ENCODE results near the gene PLB1.
A peak's percentile ranks its signal among the peaks of the same experiment; 100 is the strongest.
"Not testable (repeated sequence)": the region's sequence is repeated elsewhere in the genome, so short reads cannot be mapped to it uniquely, and the experiment has no call there.

PLB1 gene

DNA sequence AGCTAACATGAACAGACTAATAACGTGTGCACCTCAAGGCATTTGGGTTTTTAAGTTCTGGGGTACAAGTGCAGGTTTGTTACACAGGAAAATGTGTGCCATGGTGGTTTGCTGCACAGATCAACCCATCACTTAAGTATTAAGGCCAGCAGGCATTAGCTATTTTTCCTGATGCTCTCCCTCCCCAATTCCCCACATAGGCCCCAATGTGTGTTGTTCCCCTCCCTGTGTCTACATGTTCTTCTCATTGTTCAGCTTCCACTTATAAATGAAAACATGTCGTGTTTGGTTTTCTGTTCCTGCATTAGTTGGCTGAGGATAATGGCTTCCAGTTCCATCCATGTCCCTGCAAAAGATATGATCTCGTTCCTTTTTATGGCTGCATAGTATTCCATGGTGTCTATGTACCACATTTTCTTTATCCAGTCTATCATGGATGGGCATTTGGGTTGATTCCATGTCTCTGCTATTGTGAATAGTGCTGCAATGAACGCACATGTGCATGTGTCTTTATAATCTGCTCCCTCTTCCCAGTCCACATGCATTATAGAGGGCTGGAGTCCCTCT lies 170.0 kb downstream of the PLB1 start:
- not testable (repeated sequence) for DNase-seq (ENCODE audit: low read depth, low spot score)

DNA sequence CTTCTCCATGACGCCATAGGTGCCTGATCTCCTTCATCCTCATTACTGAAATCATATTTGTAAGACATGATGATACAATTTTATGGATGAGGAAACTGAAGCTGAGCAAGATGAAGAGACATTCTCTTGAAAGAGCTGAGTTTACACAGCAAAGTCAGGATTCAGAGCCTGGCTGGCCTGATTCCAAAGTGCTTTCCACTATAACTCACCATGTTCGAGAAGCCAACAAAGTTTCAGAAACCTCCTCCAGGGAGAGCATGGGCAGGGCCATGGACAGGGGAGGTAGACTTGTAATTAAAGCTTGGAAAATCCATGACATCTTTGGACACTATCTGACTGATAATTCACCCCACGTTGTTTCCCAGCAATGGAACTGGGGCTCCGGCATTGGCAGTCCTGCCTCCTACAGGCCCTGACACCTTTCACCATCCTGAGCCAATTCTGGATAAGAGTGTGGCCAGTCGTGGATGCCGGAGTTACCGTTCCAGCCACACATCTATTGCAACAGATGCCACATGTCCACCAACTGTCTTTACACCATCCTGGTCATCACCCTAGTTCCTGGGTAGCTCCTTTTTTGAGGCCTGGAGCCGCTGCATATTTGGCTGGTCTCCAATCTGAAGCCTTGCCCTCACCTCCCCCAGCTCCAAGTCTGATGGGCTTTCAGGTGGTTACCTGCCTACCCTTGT lies 170.8 kb downstream of the PLB1 start:
- DNase-seq (ENCODE audit: low read depth, low spot score) = no peak

DNA sequence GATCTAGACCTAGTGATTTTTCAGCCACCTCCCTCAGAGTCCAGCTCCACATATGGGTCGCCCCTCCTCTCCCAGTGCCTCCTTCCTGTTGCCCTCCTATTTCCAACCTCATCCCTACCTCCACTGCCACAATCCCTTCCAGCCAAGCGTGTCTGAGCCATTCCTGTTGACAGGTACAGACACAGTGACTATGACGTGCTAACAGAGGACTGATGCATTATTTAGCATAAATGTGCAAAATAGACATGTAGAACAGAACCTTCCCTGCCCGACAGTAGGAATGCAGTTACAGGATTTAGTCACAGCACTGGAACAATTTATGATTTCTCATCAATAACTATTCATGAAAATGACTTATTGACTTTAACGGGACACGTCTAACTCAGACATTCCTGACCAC lies 171.4 kb downstream of the PLB1 start:
- no peak for DNase-seq (ENCODE audit: low read depth, low spot score)

DNA sequence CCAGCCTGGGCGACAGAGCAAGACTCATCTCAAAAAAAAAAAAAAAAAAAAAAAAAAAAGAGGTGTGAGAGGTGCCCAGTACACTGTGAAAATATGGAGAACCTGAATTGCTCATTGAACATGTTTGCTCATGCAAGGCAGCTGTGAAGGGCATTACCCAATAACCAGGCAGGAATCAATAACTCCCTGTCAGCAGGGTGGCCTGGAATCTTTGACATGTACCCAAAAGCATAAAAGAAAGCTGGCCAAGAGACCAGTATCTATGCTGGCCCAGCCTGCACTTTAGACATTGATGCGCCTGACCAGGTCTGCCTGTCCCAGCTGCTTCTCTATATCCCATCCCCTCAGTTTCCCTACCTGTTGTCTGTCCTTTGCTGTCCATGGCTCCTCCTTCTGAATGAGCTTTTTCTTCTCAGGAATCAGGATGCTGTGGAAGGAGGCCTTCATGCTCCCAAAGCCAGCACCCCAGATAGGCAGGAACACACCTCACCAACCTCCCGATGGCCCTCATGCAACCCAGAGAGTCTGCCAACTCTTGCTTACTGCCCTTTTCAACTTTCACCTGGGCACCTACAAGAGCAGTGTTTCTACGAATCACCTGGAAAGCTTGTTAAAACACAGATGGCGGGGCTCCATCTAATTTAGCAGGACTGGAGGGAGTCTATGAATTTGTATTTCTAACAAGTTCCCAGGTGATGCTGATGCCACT lies 172.4 kb downstream of the PLB1 start:
- DNase-seq (ENCODE audit: low read depth, low spot score) = no peak

DNA sequence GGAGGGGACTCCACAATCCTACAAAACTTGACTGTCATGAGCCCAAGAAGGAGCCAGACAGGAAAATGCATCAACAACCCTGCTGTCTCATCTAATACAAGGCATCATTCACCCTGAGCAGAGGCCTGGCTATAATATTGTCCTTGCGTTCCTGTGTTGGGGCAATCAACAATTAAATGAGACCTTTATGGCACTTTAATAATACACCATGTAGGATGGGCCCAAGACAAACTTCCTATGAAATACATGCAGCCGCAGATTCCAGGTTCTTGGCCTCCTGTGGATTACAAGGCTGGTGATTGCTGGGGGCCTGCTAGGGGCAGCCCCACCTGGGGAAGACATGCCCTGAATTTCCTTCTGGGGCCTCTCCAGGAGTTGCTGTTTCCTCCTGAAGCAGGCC lies 173.0 kb downstream of the PLB1 start:
- no peak for DNase-seq (ENCODE audit: low read depth, low spot score)

DNA sequence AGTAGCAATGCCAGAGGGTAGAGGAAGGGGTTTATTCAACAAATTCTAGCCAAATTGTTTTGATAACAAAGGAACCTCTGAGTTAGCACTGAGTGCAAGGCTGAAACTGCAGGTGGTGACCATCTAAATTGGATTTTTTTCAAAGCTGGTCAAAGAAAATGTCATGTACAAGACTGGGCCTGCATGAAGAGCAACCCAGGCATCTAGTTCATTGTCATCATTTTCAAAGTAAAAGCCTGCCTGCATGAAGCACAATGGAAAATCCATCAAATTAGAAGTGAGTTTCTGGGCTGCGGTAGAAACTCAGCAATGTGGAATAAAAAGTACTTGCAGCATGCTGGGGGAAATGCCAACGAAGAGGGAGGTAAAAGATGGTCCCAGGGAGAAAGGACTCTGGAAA lies 175.0 kb downstream of the PLB1 start:
- DNase-seq (ENCODE audit: low read depth, low spot score) = no peak

DNA sequence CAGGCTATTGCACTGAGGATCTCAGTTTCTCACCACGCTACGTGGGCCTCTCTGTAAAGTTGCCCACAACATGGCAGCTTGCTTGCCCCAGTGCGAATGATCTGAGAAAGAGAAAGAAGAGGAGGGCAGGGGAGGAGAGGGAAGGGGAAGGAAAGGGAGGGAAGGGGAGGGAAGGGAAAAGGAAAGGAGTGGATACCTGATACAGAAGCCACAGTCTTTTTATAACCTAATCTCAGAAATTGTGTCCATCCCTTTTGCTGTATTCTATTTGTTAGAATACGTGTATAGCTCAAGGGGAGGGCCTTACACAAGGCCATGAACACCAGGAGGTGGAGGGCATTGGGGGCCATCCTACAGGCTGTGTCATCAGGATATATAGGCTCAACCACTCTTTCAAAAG lies 177.5 kb downstream of the PLB1 start:
- DNase-seq (ENCODE audit: low read depth, low spot score) = no peak

DNA sequence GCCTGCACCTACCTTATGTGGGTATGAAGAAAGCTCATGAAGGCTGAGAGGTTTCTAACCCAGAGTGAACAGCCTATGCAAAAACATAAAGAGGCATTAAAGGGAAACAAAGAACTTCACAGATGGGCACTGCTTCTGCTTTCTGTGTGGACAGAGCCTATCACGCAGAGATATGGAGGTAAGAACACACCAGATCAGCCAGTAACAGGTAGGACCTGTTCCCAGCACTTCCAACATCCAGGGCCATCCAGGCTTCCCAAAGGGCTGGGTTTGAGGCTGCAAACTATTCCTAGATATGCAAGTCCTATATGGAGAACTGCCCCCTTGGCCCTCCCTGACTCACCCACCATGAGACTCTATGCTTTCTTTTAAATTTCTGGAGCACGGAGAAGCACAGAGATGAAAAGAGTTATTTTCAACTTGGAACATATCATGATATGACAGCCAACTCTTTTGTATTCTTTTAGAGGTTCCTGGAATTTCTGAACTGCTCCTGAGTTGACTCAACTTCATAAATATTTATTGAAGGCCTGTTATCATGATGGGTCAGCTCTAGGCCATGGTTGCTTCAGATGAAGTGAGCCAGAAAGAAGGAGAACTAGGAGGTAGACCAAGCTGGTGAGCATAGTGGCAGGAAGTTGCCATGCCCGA lies 178.3 kb downstream of the PLB1 start:
- DNase-seq (ENCODE audit: low read depth, low spot score) = no peak

DNA sequence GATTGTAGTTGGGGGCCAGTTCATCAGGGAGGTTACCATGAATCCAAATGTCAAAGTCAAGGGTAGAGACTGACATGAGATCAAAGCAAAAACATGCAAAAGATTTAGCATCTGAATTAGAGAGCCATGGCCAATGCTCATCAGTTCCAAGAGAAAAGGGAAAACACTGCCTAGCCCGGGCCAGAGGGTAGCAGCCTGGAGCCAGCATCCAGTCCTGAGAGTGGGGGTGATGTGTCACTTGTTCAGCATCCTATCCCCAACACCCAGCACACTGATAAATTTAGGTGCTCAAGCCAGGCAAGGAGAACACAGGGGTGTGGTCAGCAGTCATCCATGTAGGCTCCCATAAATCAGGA lies 178.8 kb downstream of the PLB1 start:
- no peak for DNase-seq (ENCODE audit: low read depth, low spot score)

DNA sequence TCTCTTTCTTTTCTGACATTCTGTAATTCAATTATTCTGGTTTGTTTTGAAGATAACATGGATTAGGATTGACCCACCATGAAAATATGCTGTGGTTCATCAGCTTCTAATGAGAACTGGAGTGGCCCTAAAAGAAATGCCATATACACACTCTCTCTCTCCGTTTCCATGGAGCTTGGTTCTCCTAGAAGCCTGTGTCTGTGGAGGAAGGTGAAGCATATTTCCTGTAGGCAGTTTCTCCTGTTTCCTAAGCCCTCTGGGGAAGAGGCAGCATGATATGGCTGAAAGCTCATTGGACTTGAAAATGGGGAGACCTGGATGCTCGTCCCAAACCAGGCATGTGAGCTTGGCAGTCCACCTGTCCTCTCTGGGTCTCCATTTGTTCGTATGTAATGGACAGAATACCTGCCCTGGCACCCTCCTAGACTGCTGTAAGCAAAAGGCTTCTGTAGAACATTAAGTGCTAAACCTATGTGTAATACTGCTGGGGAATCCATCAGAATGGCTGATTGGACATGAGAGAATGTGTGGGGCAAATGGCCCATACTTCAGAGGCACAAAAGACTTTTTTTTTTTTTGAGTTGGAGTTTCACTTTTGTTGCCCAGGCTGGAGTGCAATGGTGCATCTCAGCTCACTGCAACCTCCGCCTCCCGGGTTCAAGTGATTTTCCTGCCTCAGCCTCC lies 180.4 kb downstream of the PLB1 start:
- DNase-seq (ENCODE audit: low read depth, low spot score) = no peak

DNA sequence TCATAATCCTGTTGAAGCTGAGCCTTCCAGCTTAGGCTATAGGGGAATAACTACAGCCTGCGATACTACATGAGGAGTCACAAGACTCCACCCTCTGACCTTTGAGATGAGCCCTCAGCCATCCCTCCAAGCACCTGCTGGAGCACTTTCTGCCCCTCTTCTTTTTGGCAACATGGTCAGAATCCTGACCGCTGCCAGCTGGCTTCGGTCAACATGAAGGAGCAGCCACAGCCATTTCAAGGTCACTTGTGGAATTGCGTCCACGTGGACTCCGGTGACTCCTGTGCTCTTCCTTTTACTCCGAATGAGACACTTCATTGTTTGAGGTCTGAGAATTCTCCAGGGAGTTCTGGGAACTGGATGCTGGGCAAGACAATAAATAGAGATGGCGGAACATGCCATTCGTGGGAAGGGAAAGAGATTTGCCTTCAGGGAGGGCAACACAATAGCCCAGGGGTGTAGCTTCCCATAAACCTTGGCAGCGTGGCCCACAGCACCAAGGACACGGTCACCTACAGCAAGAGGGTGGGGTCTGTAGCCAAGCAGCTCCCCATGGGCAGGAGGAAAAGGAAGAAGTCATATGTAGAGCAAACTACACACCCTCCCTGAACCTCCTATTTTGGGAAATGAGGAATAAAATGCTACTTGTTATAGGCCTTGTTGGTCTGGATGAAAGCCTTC lies 182.5 kb downstream of the PLB1 start:
- no peak for DNase-seq (ENCODE audit: low read depth, low spot score)

DNA sequence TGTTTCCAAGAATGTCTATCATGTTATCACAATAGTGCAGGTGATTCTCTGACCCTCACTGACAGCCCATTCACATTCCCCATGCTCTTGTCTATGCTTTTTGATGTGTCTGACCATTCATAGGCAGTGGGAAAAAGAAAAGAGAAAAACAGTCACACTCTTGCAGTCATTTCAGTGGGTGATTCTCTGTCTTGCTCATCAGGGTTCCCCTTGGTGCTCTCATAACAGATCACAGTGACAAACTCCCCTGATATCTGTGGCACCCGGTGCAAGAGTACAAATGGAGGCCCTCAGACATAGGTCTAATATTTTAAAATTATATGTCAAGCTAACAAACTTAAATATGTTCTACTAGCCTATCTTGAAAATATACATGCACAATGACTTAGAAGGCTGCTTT lies 183.1 kb downstream of the PLB1 start:
- DNase-seq (ENCODE audit: low read depth, low spot score) = no peak

DNA sequence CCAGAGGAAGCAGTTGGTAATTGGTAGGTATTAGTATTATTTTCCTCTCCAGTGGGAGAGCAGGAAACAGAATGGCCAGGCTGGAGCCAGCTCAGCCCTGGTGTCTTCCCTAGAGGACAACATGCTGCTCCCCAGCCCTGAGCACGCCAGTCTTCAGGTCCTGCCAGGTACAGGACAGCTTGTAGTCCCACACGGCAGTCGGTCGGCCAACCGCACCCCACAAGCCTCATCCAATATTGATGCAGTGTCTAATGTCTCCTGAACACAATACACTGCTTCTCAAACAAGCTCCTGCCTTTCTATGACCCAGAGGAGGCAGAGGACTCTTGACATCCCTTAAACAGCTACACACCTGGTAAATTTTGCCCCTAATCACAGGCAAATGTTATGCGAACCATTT lies 184.8 kb downstream of the PLB1 start:
- no peak for DNase-seq (ENCODE audit: low read depth, low spot score)

DNA sequence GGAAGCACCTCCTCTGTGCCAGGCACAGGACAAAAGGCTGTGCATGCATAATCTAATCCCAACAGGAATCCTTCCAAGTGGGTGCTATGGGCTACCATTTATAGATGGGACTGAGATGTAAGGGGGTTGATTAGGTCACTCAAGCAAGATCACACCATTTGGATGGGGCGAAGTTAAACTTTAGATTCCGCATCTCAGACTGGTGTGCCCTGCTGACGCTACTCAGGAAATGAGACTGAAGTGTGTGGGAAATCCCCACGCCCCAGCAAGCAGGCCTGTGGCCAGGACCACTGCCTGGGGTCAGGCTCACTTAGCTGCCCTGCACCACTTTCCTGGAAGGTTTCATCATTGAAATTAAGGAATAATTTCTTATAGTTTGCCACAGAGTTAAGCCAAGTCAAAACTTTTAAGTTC lies 185.3 kb downstream of the PLB1 start:
- DNase-seq (ENCODE audit: low read depth, low spot score) = peak; percentile 3

DNA sequence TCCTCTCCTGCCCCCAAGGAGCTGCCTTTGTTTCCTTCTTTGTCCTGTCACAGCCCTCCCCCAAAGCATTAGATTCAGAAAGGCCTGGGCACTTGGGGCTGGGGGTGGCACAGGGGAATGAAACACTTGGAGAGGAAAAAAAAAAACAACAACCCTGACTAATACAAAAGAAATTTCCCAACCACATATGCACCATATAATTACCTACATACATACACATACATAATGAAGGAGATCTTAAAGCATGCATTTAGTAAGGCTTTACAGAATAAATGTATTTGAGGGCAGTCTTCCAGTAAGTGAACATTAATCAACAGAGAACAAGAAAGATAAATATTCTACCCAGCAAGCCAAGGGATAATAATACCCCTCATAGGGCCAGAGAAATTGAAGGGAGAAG lies 185.7 kb downstream of the PLB1 start:
- DNase-seq (ENCODE audit: low read depth, low spot score) = no peak

DNA sequence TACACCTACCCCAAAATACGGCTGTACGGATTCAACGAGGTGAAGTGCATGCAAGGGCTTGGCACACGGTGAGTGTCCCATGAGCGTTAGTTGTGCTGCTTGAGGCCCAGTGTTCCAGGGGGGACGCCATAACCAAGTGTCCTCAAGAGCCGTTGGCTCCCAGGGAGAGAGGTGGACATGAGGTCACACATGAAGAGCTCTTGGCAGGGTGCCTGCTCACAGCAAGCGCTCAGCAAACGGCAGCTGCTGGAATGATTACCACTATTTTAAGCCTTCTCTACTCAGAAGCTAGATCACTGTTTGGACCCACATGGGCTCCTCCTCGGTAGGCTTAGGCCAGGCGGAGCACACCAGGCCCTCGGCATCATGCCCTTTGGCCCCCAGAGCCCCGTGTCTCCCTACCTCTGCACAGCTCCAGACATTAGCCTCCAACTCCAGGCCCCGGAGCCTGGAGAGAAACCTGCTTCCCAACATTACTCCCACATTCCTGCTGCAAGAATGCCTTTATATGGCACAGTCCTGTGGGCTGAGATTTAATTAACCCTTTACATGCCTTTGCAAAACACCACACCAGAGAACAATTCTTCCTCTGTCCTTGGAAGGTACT lies 187.3 kb downstream of the PLB1 start:
- no peak for DNase-seq (ENCODE audit: low read depth, low spot score)

DNA sequence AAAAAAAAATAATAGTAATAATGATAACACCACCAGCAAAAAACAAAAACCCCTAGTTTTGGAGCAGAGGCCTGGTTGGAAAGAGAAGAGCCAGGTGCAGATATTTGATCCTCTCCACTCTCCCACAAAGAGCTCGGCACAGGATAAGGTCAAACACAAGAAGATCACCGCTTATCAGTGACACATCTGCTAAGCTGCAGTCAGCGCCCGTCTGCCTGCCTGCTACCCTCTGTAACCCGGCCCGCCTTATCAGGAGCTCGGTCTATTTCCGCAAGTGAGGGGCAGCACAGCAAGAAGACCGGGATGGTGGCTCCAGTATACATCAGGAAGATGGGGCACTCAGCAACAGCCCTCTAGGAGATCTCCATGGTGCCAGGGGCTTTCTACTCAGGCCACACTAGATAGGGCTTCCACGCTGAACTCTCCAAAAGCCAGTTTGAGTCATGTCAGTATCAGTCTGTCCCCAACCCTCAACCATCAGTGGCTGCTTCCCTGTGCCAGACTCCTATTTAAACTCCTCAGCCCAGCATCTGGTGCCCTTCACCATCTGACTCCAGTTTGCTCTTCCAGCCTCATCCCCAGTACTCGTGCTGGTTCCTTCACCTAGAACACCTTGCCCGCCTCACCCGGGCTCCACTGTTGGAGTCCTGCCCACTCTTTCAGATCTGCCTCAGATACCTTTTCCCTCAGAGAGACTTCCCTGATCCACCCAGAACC lies 188.4 kb downstream of the PLB1 start:
- no peak for DNase-seq (ENCODE audit: low read depth, low spot score)

DNA sequence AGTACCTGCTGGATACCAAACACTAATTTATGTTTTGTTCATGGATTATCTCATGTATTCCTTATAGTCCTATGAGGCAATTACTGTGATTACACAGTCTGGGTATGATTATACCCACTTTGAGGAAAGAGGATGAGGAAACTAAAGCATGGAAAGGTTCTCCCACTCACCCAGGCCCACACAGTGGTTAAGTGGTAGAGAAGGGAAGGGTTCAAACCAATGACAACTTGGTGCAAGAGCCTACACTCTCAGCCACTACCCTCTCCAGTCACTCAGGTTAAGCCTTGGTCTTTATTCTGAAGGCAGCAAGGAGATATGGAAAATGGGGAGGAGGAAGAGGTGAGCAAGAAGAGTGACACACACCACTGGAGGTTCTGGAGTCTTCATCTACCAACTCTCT lies 191.3 kb downstream of the PLB1 start:
- DNase-seq (ENCODE audit: low read depth, low spot score) = no peak

DNA sequence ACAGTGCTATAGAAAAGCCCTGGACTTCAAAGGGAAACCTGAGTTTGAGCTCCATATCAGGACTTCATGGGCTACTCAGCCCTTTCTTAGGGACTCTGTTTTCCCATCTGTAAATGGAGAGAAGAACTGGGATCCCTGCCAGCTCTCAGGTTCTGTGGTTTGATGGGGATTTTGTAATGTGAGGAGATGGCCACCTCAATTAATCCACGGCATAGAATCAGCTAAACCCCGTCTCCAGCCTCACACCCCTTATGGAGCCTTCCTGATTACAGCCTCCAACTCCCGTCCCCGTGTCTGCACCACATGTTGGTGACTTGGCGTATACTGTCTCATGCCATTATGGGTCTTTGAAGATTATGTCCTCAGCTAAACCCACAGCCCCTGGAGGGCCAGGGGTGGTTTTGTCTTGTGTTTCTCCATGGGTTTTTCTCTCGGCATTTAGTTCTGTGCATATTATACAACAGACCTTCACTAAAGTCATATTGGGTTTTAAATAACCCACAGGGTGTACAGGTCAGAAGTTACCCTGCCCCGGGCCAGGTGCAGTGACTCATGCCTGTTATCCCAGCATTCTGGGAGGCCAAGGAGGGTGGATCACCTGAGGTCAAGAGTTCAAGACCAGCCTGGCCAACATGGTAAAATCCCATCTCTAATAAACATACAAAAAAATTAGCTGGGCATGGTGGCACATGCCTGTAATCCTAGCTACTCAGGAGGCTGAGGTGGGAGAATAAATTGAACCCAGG lies 192.0 kb downstream of the PLB1 start:
- DNase-seq (ENCODE audit: low read depth, low spot score) = no peak

DNA sequence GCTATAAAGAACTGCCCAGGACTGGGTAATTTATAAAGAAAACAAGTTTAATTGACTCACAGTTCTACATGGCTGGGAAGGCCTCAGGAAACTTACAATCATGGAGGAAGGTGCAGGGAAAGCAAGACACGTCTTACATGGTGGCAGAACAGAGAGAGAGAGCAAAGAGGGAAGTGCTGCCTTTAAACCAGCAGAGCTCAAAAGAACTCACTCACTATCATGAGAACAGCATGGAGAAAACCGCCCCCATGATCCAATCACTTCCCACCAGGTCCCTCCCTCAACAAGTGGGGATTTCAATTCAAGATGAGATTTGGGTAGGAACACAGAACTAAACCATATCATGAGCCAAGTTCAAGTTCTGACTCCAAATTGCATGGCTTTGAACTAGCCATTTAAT lies 193.0 kb downstream of the PLB1 start:
- DNase-seq (ENCODE audit: low read depth, low spot score) = no peak
